HepG2 (cell line): ENCODE results near the gene PSEN1. TPM values are rescaled to one million over a fixed set of nuclear protein-coding genes. Genes with fewer than 3 reads are reported as not detected.

ENCODE experiments used
- ATAC-seq: fragments of 200-7000 bp; cut with Tn5 transposase; 3 replicates; pipeline ENCODE4 v1.9.1; 2020; ENCODE audit warnings: mild to moderate bottlenecking, moderate library complexity
- BruUV-seq: library from RNA; stranded (reverse); fragments of 400-500 nt; replicated peaks from 2 replicates; lab custom pipeline; 2021; lab: Mats Ljungman, UMichigan
- CTCF ChIA-PET: fragments of 300-600 bp; formaldehyde crosslinking; extraction: SDS; loops from one replicate; lab custom pipeline; 2021; ENCODE audit warnings: low total read pairs, inconsistent platforms, low intra/inter-chr PET ratio; lab: Yijun Ruan, JAX
- POLR2A ChIA-PET: fragments of 350-600 bp; sonication (Branson Sonifier 250); formaldehyde crosslinking; loops from one replicate; lab custom pipeline; 2020; ENCODE audit warnings: antibody characterized with exemption, inconsistent platforms; lab: Yijun Ruan, JAX
- DNase-seq: peaks from one replicate; pipeline ENCODE4 v3.0.0-alpha.2; 2015; ENCODE audit warnings: low spot score
- FAIRE-seq: peaks from 3 replicates; lab custom pipeline; 2011; peaks lifted over from hg19 to GRCh38; lab: Jason Lieb, UNC
- H2AFZ ChIP-seq: one replicate; pipeline ENCODE4 v1.6.1; 2011; ENCODE audit warnings: low read length, inconsistent platforms
- H3K27ac ChIP-seq: fragments of 300-600 bp; 3 replicates; pipeline ENCODE4 v1.8.0; 2011; ENCODE audit warnings: mixed run types, mild to moderate bottlenecking, mixed read lengths, low read length, inconsistent platforms; ENCODE audit not compliant: insufficient read depth; ENCODE audit errors: extremely low read length
- H3K27me3 ChIP-seq, 2 experiments: fragments of 200-600 bp in 1 of 2; 2 replicates in 1 of 2; 3 replicates in 1 of 2; pipeline versions ENCODE4 v1.6.0 to v1.8.0; 2011; ENCODE audit warnings: low read length in 2 of 2, mild to moderate bottlenecking in 2 of 2, moderate library complexity in 2 of 2, inconsistent platforms in 1 of 2; ENCODE audit not compliant: insufficient read depth in 2 of 2, control insufficient read depth in 1 of 2
- H3K36me3 ChIP-seq, 2 experiments: fragments of 200-600 bp in 1 of 2; replicated peaks in 1 of 2; 2 replicates in 1 of 2; 3 replicates in 1 of 2; pipeline versions ENCODE4 v1.5.1 to v1.8.0; 2011; ENCODE audit warnings: low read length in 2 of 2, inconsistent platforms in 1 of 2; ENCODE audit not compliant: insufficient read depth in 2 of 2, control insufficient read depth in 1 of 2
- H3K4me1 ChIP-seq: 2 replicates; pipeline ENCODE4 v1.5.1; 2012; ENCODE audit warnings: low read length, inconsistent platforms; ENCODE audit not compliant: insufficient read depth
- H3K4me2 ChIP-seq: 2 replicates; pipeline ENCODE4 v1.6.0; 2011; ENCODE audit warnings: low read depth, low read length, inconsistent platforms
- H3K4me3 ChIP-seq, 3 experiments: fragments of 200-600 bp in 1 of 3; sonication (generic), shearing (Covaris generic) in 1 of 3; replicated peaks in 1 of 3; 2 replicates each; pipeline ENCODE4 v1.5.1; 2011 to 2016; ENCODE audit warnings: low read length in 3 of 3, inconsistent platforms in 2 of 3, low read depth in 2 of 3, mild to moderate bottlenecking in 2 of 3, control low read depth in 1 of 3, mixed read lengths in 1 of 3; ENCODE audit not compliant: insufficient read depth in 1 of 3
- H3K79me2 ChIP-seq: one replicate; pipeline ENCODE4 v1.6.1; 2011; ENCODE audit warnings: low read length, inconsistent platforms; ENCODE audit not compliant: insufficient read depth
- H3K9ac ChIP-seq: 2 replicates; pipeline ENCODE4 v1.6.0; 2011; ENCODE audit warnings: mild to moderate bottlenecking, low read depth, low read length, inconsistent platforms; ENCODE audit not compliant: insufficient read depth
- H3K9me3 ChIP-seq: 2 replicates; pipeline ENCODE4 v1.5.1; 2012; ENCODE audit warnings: mild to moderate bottlenecking, low read length
- H4K20me1 ChIP-seq: 2 replicates; pipeline ENCODE4 v1.6.0; 2011; ENCODE audit warnings: inconsistent platforms, mild to moderate bottlenecking, low read length, moderate library complexity; ENCODE audit not compliant: insufficient read depth
- DMAP1 ChIP-seq: IDR thresholded peaks from 2 replicates; pipeline ENCODE4 v1.6.1; 2016
- KDM2A ChIP-seq: sonication (generic); formaldehyde crosslinking; IDR thresholded peaks from 2 replicates; pipeline ENCODE4 v1.4.0; 2020; ENCODE audit warnings: low read depth, missing genetic modification reagents, borderline replicate concordance
- LRRFIP1 ChIP-seq: sonication (generic); formaldehyde crosslinking; conservative IDR thresholded peaks from 2 replicates; pipeline ENCODE4 v1.4.0; 2020; ENCODE audit warnings: missing genetic modification reagents
- SATB2 ChIP-seq: sonication (generic); formaldehyde crosslinking; IDR thresholded peaks from 2 replicates; pipeline ENCODE4 v1.5.0; 2020; ENCODE audit warnings: missing genetic modification reagents
- SMARCE1 ChIP-seq: fragments of 450-650 bp; IDR thresholded peaks from 2 replicates; pipeline ENCODE4 v1.6.1; 2017; ENCODE audit warnings: borderline replicate concordance
- THAP9 ChIP-seq: sonication (generic); formaldehyde crosslinking; IDR thresholded peaks from 2 replicates; pipeline ENCODE4; 2020; ENCODE audit warnings: missing genetic modification reagents, mild to moderate bottlenecking, borderline replicate concordance
- ZBTB3 ChIP-seq: sonication (generic); formaldehyde crosslinking; IDR thresholded peaks from 2 replicates; pipeline ENCODE4 v1.4.0; 2020; ENCODE audit warnings: low read depth, mild to moderate bottlenecking, moderate library complexity, missing genetic modification reagents, borderline replicate concordance
- ZFP36L2 ChIP-seq: sonication (generic); formaldehyde crosslinking; IDR thresholded peaks from 2 replicates; pipeline ENCODE4 v1.4.0; 2020; ENCODE audit warnings: missing genetic modification reagents
- ZNF30 ChIP-seq: sonication (generic); formaldehyde crosslinking; IDR thresholded peaks from 2 replicates; pipeline ENCODE4 v1.5.0; 2020; ENCODE audit warnings: mild to moderate bottlenecking, missing genetic modification reagents
- ZNF530 ChIP-seq: sonication (generic); formaldehyde crosslinking; IDR thresholded peaks from 2 replicates; pipeline ENCODE4 v1.5.0; 2020; ENCODE audit warnings: low read depth, mild to moderate bottlenecking, missing genetic modification reagents
- ZNF709 ChIP-seq: sonication (generic); formaldehyde crosslinking; IDR thresholded peaks from 2 replicates; pipeline ENCODE4 v1.5.0; 2020; ENCODE audit warnings: mild to moderate bottlenecking, missing genetic modification reagents
- WGBS: methylation state at CpG from one replicate; pipeline ENCODE4 v1.1.6; 2017; ENCODE audit warnings: low lambda C conversion rate; 5-methylcytosine and 5-hydroxymethylcytosine counted together
- in situ Hi-C: cut with HindIII; loops from 2 replicates; pipeline ENCODE4 v1.10.0; 2017; ENCODE audit warnings: low pct_unique_long_range_greater_than_20kb; ENCODE audit not compliant: extremely low pct_ligation_motif_present
- intact Hi-C: fragments of 100-400 bp; cut with micrococcal nuclease; formaldehyde crosslinking; loops from one replicate; pipeline ENCODE4 v1.10.0; 2022; ENCODE audit not compliant: unreplicated experiment
- polyA plus RNA-seq, 8 experiments: library from polyadenylated mRNA; depleted of rRNA in 3 of 8; stranded (reverse) in 7 of 8; unstranded in 1 of 8; fragments of >200 nt; fragmentation: Illumina TruSeq in 4 of 8; extraction: Trizol in 4 of 8; gene quantifications; 2 replicates each; pipeline versions ENCODE4 v1.2.1 to v1.2.3, GENCODE V29; 2011 to 2016; ENCODE audit warnings: low read depth in 4 of 8, missing spikeins in 1 of 8, mixed read lengths in 1 of 8; ENCODE audit not compliant: insufficient read depth in 1 of 8
- total RNA-seq, 5 experiments: library from RNA; depleted of rRNA; stranded (reverse); fragments of >200 nt; fragmentation: Illumina TruSeq; extraction: Trizol; gene quantifications; 2 replicates each; pipeline ENCODE4 v1.2.3, GENCODE V29; 2016; ENCODE audit warnings: low read depth in 1 of 5

PSEN1 gene
- total and polyA plus RNA-seq, 2 of the 13 experiments (the other 11 are each of a cell fraction or from before 2014, with no cell fraction given) = 12.5 to 26.6 TPM

DNA sequence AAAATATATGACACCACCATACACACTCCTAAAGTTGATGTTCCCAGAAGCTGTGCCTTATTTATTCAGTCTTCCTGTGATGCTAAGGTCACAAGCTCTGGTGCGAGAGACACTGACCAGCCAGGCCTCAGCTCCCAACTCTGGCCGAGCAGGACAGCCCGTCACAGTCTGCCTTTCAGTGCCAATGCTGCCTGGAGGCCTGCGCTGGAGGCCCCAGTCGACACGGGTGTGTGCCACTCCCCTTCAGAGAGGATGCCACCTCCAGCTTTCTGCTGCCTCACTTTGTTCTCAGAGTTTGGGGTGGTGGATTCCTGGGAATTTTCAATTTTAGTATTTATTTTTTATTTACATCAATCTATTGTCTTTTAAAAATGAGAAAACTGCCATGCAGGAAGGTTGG lies 93.7 kb downstream of the PSEN1 start (continued):
- TF ChIP-seq LRRFIP1 = no peak
- TF ChIP-seq ZNF530 (CRISPR knock-in tag) = no peak
- TF ChIP-seq ZBTB3 (CRISPR knock-in tag) = no peak
- TF ChIP-seq DMAP1 (CRISPR knock-in tag) = no peak
- no peak for TF ChIP-seq ZNF709 (CRISPR knock-in tag)

DNA sequence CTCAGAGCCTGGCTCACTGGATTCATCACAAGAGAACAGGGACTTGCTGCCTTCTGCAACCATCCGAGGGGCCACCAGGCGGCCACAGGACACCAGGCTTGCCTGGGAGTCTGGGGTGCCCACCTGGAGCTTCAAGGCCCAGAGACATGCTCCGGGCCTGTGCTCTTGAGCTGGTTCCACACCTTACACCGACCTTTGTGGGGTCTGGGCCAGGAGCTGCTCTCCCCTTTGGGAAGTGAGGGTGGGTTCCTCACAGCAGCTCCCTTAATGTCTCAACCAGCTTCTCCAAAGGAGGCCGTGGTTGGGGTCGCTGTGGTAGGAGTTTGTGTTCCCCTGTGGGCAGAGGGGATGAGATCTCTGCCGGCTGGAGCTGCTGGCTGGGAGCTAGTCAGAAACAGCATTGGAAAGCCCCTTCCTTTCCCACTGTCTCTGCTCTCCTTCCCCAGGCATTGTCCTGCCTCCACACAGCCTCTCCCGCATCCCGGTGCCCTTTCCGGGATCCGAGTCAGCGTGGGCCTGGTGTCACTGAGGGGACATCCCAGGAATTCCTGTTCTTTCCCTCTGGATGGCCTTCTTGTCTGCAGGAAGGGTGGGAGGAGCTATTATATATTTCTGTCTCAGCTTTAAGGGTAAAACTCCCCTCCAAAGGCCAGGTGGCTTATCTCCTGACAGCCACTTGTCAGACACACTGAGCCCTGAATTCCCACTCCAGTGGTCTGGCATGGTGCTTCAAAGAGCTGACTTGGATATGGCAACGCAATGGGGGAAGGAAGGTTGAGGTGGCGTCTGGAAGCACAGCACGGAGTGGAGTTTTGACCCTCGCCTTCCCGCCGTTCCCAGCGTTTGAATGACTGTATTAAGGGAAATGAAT lies 95.9 kb downstream of the PSEN1 start:
- H3K4me3 ChIP-seq = peak overlapping the region in 2 of 3 experiments; percentile 16 to 62; a peak in 4 of 6 replicates
- ChIA-PET POLR2A (interaction anchor here (1.0 to 2.2 kb wide), 7 partner anchors 9 to 240 kb away, joined by 3 to 14 read pairs (median 5); partner anchors contain the start of gene RBM25), CTCF (interaction anchor here (1.8 kb wide), 1 partner anchor 240 kb away, joined by 10 read pairs; no protein-coding TSS in a partner anchor)
- H3K9me3 ChIP-seq = no peaks in the 10 kb centered on the region
- no peak overlapping the region for H3K27ac ChIP-seq
- no peaks in the 10 kb centered on the region for H3K36me3 ChIP-seq
- peaks cover 9 to 44% of the 10 kb centered on the region in 2 experiments; a peak in 4 of 5 replicates for H3K27me3 ChIP-seq
- FAIRE-seq (peak; percentile 12), DNase-seq (peak; percentile 69), ATAC-seq (peak; percentile 91)
- H2AFZ ChIP-seq = no peak overlapping the region
- WGBS = 22% methylated on average over 8 of the region's 19 CpGs
- intact Hi-C loops = loop anchor here (2.0 to 10.0 kb wide), 2 partner anchors 53 to 241 kb away; no protein-coding TSS in a partner anchor
- BruUV-seq = no TSS peak
- peak overlapping the region; percentile 42; the same call in 1 of the 2 replicates for H3K9ac ChIP-seq
- in situ Hi-C loops = loop anchor here (5.0 kb wide), 2 partner anchors 35 to 240 kb away; no protein-coding TSS in a partner anchor
- H3K4me1 ChIP-seq = peaks cover 44% of the 10 kb centered on the region
- H3K79me2 ChIP-seq = no peaks in the 10 kb centered on the region
- H3K4me2 ChIP-seq = peak overlapping the region; percentile 89
- no peaks in the 10 kb centered on the region for H4K20me1 ChIP-seq
- no peak for TF ChIP-seq ZFP36L2
- no peak for TF ChIP-seq SATB2 (CRISPR knock-in tag)
- no peak for TF ChIP-seq ZNF30
- peak; percentile 68 for TF ChIP-seq KDM2A (CRISPR knock-in tag)
- no peak for TF ChIP-seq SMARCE1
- peak; percentile 19; the same call in 1 of the 2 replicates for TF ChIP-seq THAP9 (CRISPR knock-in tag)
